ENCODE results near the gene POLR2J. TPM values are rescaled to one million over a fixed set of nuclear protein-coding genes. Genes with fewer than 3 reads are reported as not detected.
"Not testable (repeated sequence)": the region's sequence is repeated elsewhere in the genome, so short reads cannot be mapped to it uniquely, and the experiment has no call there.

The POLR2J gene
- polyA plus RNA-seq, 1 donor from 2014 or later, result 42.6 TPM

DNA sequence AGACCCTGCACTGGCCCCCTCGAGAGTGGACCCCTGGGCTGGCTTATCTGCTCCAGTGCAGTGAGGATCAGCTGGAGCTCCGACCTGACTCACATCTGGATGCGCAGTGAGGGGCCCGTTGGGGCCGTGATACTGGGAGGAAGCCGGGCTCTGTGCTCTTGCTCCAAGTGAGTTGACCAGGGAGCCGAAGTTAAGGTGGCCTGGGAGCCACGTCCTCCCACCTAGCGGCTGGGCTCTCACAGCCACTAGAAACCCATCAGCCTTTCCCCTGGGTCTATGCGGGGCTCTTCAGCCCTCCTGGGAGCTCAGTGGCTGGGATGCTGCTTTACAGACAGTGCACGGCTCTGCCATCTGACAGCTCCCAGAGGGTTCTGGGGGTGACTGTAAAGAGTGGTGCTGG, 23.1 kb downstream of the POLR2J start:
- no peaks in the 10 kb centered on the region for H3K36me3 ChIP-seq (ENCODE audit: insufficient read depth, low read length)
- no peaks in the 10 kb centered on the region for H3K27me3 ChIP-seq (ENCODE audit: insufficient read depth, low read depth, low read length)
- no peaks in the 10 kb centered on the region for H3K79me2 ChIP-seq (replicated peaks; ENCODE audit: insufficient read depth, low read length)
- no peak for TF ChIP-seq RAD21 (conservative IDR thresholded peaks at IDR 0.05)
- TF ChIP-seq POLR2AphosphoS5 (IDR thresholded peaks at IDR 0.05), result no peak
- no peak for TF ChIP-seq TAF1 (IDR thresholded peaks at IDR 0.05; ENCODE audit: low read depth)
- TF ChIP-seq, protein P1, sequence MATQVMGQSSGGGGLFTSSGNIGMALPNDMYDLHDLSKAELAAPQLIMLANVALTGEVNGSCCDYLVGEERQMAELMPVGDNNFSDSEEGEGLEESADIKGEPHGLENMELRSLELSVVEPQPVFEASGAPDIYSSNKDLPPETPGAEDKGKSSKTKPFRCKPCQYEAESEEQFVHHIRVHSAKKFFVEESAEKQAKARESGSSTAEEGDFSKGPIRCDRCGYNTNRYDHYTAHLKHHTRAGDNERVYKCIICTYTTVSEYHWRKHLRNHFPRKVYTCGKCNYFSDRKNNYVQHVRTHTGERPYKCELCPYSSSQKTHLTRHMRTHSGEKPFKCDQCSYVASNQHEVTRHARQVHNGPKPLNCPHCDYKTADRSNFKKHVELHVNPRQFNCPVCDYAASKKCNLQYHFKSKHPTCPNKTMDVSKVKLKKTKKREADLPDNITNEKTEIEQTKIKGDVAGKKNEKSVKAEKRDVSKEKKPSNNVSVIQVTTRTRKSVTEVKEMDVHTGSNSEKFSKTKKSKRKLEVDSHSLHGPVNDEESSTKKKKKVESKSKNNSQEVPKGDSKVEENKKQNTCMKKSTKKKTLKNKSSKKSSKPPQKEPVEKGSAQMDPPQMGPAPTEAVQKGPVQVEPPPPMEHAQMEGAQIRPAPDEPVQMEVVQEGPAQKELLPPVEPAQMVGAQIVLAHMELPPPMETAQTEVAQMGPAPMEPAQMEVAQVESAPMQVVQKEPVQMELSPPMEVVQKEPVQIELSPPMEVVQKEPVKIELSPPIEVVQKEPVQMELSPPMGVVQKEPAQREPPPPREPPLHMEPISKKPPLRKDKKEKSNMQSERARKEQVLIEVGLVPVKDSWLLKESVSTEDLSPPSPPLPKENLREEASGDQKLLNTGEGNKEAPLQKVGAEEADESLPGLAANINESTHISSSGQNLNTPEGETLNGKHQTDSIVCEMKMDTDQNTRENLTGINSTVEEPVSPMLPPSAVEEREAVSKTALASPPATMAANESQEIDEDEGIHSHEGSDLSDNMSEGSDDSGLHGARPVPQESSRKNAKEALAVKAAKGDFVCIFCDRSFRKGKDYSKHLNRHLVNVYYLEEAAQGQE (IDR thresholded peaks at IDR 0.05; ENCODE audit: borderline replicate concordance), result no peak
- no peak for TF ChIP-seq EP300 (conservative IDR thresholded peaks at IDR 0.05; ENCODE audit: poor library complexity, severe bottlenecking)
- TF ChIP-seq, protein P2, sequence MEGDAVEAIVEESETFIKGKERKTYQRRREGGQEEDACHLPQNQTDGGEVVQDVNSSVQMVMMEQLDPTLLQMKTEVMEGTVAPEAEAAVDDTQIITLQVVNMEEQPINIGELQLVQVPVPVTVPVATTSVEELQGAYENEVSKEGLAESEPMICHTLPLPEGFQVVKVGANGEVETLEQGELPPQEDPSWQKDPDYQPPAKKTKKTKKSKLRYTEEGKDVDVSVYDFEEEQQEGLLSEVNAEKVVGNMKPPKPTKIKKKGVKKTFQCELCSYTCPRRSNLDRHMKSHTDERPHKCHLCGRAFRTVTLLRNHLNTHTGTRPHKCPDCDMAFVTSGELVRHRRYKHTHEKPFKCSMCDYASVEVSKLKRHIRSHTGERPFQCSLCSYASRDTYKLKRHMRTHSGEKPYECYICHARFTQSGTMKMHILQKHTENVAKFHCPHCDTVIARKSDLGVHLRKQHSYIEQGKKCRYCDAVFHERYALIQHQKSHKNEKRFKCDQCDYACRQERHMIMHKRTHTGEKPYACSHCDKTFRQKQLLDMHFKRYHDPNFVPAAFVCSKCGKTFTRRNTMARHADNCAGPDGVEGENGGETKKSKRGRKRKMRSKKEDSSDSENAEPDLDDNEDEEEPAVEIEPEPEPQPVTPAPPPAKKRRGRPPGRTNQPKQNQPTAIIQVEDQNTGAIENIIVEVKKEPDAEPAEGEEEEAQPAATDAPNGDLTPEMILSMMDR (IDR thresholded peaks at IDR 0.05; ENCODE audit: poor library complexity, severe bottlenecking), result no peak
- H2AFZ ChIP-seq (ENCODE audit: low read depth, low read length), result no peak overlapping the region
- no peaks in the 10 kb centered on the region for H3F3A ChIP-seq (ENCODE audit: insufficient read depth, low read length, poor library complexity, severe bottlenecking)
- no peak overlapping the region for H3K9ac ChIP-seq (ENCODE audit: low read length)
- no peaks in the 10 kb centered on the region for H3K9me2 ChIP-seq (ENCODE audit: insufficient read depth, low read length)
- H3K4me3 ChIP-seq (ENCODE audit: low read length), result no peak overlapping the region
- no peak overlapping the region for H3K4me2 ChIP-seq (ENCODE audit: low read length)
- H3K9me3 ChIP-seq (ENCODE audit: low read length), result no peaks in the 10 kb centered on the region
- no peak overlapping the region for H3K27ac ChIP-seq (ENCODE audit: low read length)
- H4K20me1 ChIP-seq (ENCODE audit: insufficient read depth), result no peaks in the 10 kb centered on the region

DNA sequence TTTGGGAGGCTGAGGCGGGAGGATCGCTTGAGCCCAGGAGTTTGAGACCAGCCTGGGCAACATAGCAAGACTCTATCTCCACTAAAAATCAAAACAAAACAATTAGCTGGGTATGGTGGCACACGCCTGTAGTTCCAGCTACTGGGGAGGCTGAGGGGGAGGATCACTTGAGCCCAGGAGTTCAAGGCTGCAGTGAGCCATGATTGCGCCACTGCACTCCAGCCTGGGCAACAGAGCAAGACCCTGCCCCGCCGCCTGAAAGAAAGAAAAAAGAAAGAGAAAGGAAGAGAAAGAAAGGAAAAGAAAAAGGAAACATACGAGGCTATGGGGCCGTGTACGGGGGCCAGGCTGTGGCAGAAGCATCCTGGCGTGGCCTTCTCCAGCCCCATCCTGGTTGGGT, 23.8 kb downstream of the POLR2J start:
- H3K4me3 ChIP-seq (ENCODE audit: low read length); H3K9ac ChIP-seq (ENCODE audit: low read length); H4K20me1 ChIP-seq (ENCODE audit: insufficient read depth); H3K9me3 ChIP-seq (ENCODE audit: low read length); H3K36me3 ChIP-seq (ENCODE audit: insufficient read depth, low read length); H3K27ac ChIP-seq (ENCODE audit: low read length); H3F3A ChIP-seq (ENCODE audit: insufficient read depth, low read length, poor library complexity, severe bottlenecking); H2AFZ ChIP-seq (ENCODE audit: low read depth, low read length); H3K4me2 ChIP-seq (ENCODE audit: low read length); H3K9me2 ChIP-seq (ENCODE audit: insufficient read depth, low read length); H3K79me2 ChIP-seq (replicated peaks; ENCODE audit: insufficient read depth, low read length); H3K27me3 ChIP-seq (ENCODE audit: insufficient read depth, low read depth, low read length): not testable (repeated sequence)

DNA sequence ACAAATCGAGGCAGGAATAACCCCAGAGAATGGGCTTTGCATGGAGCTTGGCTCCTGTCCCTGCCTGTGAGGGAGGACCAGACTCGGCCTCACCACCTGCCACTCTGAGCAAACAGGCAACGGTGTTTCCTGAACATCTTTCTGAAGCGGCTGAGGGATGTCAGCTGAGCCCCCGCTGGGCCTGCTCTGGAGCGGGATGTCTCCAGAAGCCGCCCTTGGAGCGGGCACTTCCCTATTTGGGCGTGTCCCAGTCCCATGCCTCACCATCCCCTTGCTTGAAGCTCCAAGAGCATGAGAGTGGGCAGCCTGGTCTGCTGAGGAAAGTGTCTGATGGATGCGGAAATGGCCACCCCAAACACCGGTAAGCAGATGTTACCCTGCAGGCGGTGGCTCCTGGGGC, 24.3 kb downstream of the POLR2J start:
- TF ChIP-seq, protein P2 (IDR thresholded peaks at IDR 0.05; ENCODE audit: poor library complexity, severe bottlenecking), result no peak
- TF ChIP-seq RAD21 (conservative IDR thresholded peaks at IDR 0.05) (no peak), SMC3 (conservative IDR thresholded peaks at IDR 0.05; ENCODE audit: poor library complexity) (no peak), EZH2 (IDR thresholded peaks at IDR 0.05; ENCODE audit: borderline replicate concordance, insufficient read depth, low read length, poor library complexity, severe bottlenecking) (no peak), MXI1 (conservative IDR thresholded peaks at IDR 0.05; ENCODE audit: poor library complexity, severe bottlenecking) (no peak), EP300 (conservative IDR thresholded peaks at IDR 0.05; ENCODE audit: poor library complexity, severe bottlenecking) (no peak), POLR2AphosphoS5 (IDR thresholded peaks at IDR 0.05) (no peak), TAF1 (IDR thresholded peaks at IDR 0.05; ENCODE audit: low read depth) (no peak)
- TF ChIP-seq, protein P1 (IDR thresholded peaks at IDR 0.05; ENCODE audit: borderline replicate concordance), result no peak
- Histone ChIP-seq H4K20me1 (ENCODE audit: insufficient read depth) (no peaks in the 10 kb centered on the region), H3K9ac (ENCODE audit: low read length) (no peak overlapping the region), H3K79me2 (replicated peaks; ENCODE audit: insufficient read depth, low read length) (no peaks in the 10 kb centered on the region), H3K4me3 (ENCODE audit: low read length) (no peak overlapping the region), H3K27ac (ENCODE audit: low read length) (no peak overlapping the region), H3F3A (ENCODE audit: insufficient read depth, low read length, poor library complexity, severe bottlenecking) (no peaks in the 10 kb centered on the region), H3K4me2 (ENCODE audit: low read length) (no peak overlapping the region), H3K27me3 (ENCODE audit: insufficient read depth, low read depth, low read length) (no peaks in the 10 kb centered on the region), H3K9me3 (ENCODE audit: low read length) (no peaks in the 10 kb centered on the region), H3K36me3 (ENCODE audit: insufficient read depth, low read length) (no peaks in the 10 kb centered on the region), H2AFZ (ENCODE audit: low read depth, low read length) (no peak overlapping the region), H3K9me2 (ENCODE audit: insufficient read depth, low read length) (no peaks in the 10 kb centered on the region)
